HepG2 (cell line): ENCODE data around the gene TMEM106B. TPM values are rescaled to one million over a fixed set of nuclear protein-coding genes. Genes with fewer than 3 reads are reported as not detected.

Source experiments
- ATAC-seq: fragments of 200-7000 bp; cut with Tn5 transposase; 3 replicates; pipeline ENCODE4 v1.9.1; 2020; ENCODE audit warnings: mild to moderate bottlenecking, moderate library complexity
- BruUV-seq: library from RNA; stranded (reverse); fragments of 400-500 nt; replicated peaks from 2 replicates; lab custom pipeline; 2021; lab: Mats Ljungman, UMichigan
- CTCF ChIA-PET: fragments of 300-600 bp; formaldehyde crosslinking; extraction: SDS; loops from one replicate; lab custom pipeline; 2021; ENCODE audit warnings: low total read pairs, inconsistent platforms, low intra/inter-chr PET ratio; lab: Yijun Ruan, JAX
- POLR2A ChIA-PET: fragments of 350-600 bp; sonication (Branson Sonifier 250); formaldehyde crosslinking; loops from one replicate; lab custom pipeline; 2020; ENCODE audit warnings: antibody characterized with exemption, inconsistent platforms; lab: Yijun Ruan, JAX
- DNase-seq: peaks from one replicate; pipeline ENCODE4 v3.0.0-alpha.2; 2015; ENCODE audit warnings: low spot score
- FAIRE-seq: peaks from 3 replicates; lab custom pipeline; 2011; peaks lifted over from hg19 to GRCh38; lab: Jason Lieb, UNC
- H2AFZ ChIP-seq: one replicate; pipeline ENCODE4 v1.6.1; 2011; ENCODE audit warnings: low read length, inconsistent platforms
- H3K27ac ChIP-seq: fragments of 300-600 bp; 3 replicates; pipeline ENCODE4 v1.8.0; 2011; ENCODE audit warnings: mixed run types, mild to moderate bottlenecking, mixed read lengths, low read length, inconsistent platforms; ENCODE audit not compliant: insufficient read depth; ENCODE audit errors: extremely low read length
- H3K27me3 ChIP-seq, 2 experiments: fragments of 200-600 bp in 1 of 2; 2 replicates in 1 of 2; 3 replicates in 1 of 2; pipeline versions ENCODE4 v1.6.0 to v1.8.0; 2011; ENCODE audit warnings: low read length in 2 of 2, mild to moderate bottlenecking in 2 of 2, moderate library complexity in 2 of 2, inconsistent platforms in 1 of 2; ENCODE audit not compliant: insufficient read depth in 2 of 2, control insufficient read depth in 1 of 2
- H3K36me3 ChIP-seq, 2 experiments: fragments of 200-600 bp in 1 of 2; replicated peaks in 1 of 2; 2 replicates in 1 of 2; 3 replicates in 1 of 2; pipeline versions ENCODE4 v1.5.1 to v1.8.0; 2011; ENCODE audit warnings: low read length in 2 of 2, inconsistent platforms in 1 of 2; ENCODE audit not compliant: insufficient read depth in 2 of 2, control insufficient read depth in 1 of 2
- H3K4me1 ChIP-seq: 2 replicates; pipeline ENCODE4 v1.5.1; 2012; ENCODE audit warnings: low read length, inconsistent platforms; ENCODE audit not compliant: insufficient read depth
- H3K4me2 ChIP-seq: 2 replicates; pipeline ENCODE4 v1.6.0; 2011; ENCODE audit warnings: low read depth, low read length, inconsistent platforms
- H3K4me3 ChIP-seq, 3 experiments: fragments of 200-600 bp in 1 of 3; sonication (generic), shearing (Covaris generic) in 1 of 3; replicated peaks in 1 of 3; 2 replicates each; pipeline ENCODE4 v1.5.1; 2011 to 2016; ENCODE audit warnings: low read length in 3 of 3, inconsistent platforms in 2 of 3, low read depth in 2 of 3, mild to moderate bottlenecking in 2 of 3, control low read depth in 1 of 3, mixed read lengths in 1 of 3; ENCODE audit not compliant: insufficient read depth in 1 of 3
- H3K79me2 ChIP-seq: one replicate; pipeline ENCODE4 v1.6.1; 2011; ENCODE audit warnings: low read length, inconsistent platforms; ENCODE audit not compliant: insufficient read depth
- H3K9ac ChIP-seq: 2 replicates; pipeline ENCODE4 v1.6.0; 2011; ENCODE audit warnings: mild to moderate bottlenecking, low read depth, low read length, inconsistent platforms; ENCODE audit not compliant: insufficient read depth
- H3K9me3 ChIP-seq: 2 replicates; pipeline ENCODE4 v1.5.1; 2012; ENCODE audit warnings: mild to moderate bottlenecking, low read length
- H4K20me1 ChIP-seq: 2 replicates; pipeline ENCODE4 v1.6.0; 2011; ENCODE audit warnings: inconsistent platforms, mild to moderate bottlenecking, low read length, moderate library complexity; ENCODE audit not compliant: insufficient read depth
- CREM ChIP-seq, 2 experiments: sonication (generic) in 1 of 2; formaldehyde crosslinking in 1 of 2; IDR thresholded peaks; 2 replicates each; pipeline versions ENCODE4 v1.4.0 to v1.6.1; 2016 to 2020; ENCODE audit warnings: antibody characterized with exemption in 1 of 2, mild to moderate bottlenecking in 1 of 2, missing genetic modification reagents in 1 of 2
- CTCF ChIP-seq: sonication (generic); formaldehyde crosslinking; IDR thresholded peaks from 2 replicates; pipeline ENCODE4 v1.5.0; 2020; ENCODE audit warnings: mild to moderate bottlenecking, missing genetic modification reagents, moderate library complexity
- DRAP1 ChIP-seq: IDR thresholded peaks from 2 replicates; pipeline ENCODE4 v1.6.1; 2016; ENCODE audit warnings: missing genetic modification reagents, missing compliant biosample characterization
- ETV6 ChIP-seq: sonication (generic); formaldehyde crosslinking; conservative IDR thresholded peaks from 2 replicates; pipeline ENCODE4 v1.4.0; 2020; ENCODE audit warnings: missing genetic modification reagents
- KDM6A ChIP-seq: IDR thresholded peaks from 2 replicates; pipeline ENCODE4 v1.6.1; 2016; ENCODE audit warnings: low read depth
- MAX ChIP-seq: IDR thresholded peaks from 2 replicates; pipeline ENCODE4 v1.6.1; 2012; ENCODE audit warnings: inconsistent platforms
- MED13 ChIP-seq: sonication (generic); formaldehyde crosslinking; IDR thresholded peaks from 2 replicates; pipeline ENCODE4 v1.5.0; 2020; ENCODE audit warnings: missing genetic modification reagents
- MEF2D ChIP-seq: sonication (generic); formaldehyde crosslinking; IDR thresholded peaks from 2 replicates; pipeline ENCODE4 v1.5.1; 2020; ENCODE audit warnings: mild to moderate bottlenecking, missing genetic modification reagents
- PAX8 ChIP-seq: sonication (generic); formaldehyde crosslinking; IDR thresholded peaks from 2 replicates; pipeline ENCODE4 v1.8.0; 2022; ENCODE audit warnings: mild to moderate bottlenecking, missing genetic modification reagents, borderline replicate concordance
- SALL1 ChIP-seq: sonication (generic); formaldehyde crosslinking; IDR thresholded peaks from 2 replicates; pipeline ENCODE4 v1.8.0; 2022; ENCODE audit warnings: mild to moderate bottlenecking, missing genetic modification reagents
- SMC3 ChIP-seq: IDR thresholded peaks from 2 replicates; pipeline ENCODE4 v1.6.1; 2011; ENCODE audit warnings: low read length, improper control_type of control experiment
- STAG1 ChIP-seq: sonication (generic); formaldehyde crosslinking; IDR thresholded peaks from 2 replicates; pipeline ENCODE4 v1.4.0; 2020; ENCODE audit warnings: missing genetic modification reagents
- ZFAT ChIP-seq: sonication (generic); formaldehyde crosslinking; conservative IDR thresholded peaks from 2 replicates; pipeline ENCODE4 v1.8.1; 2023; ENCODE audit warnings: missing genetic modification reagents, inconsistent platforms
- ZNF12 ChIP-seq: sonication (generic); formaldehyde crosslinking; IDR thresholded peaks from 2 replicates; pipeline ENCODE4 v1.5.0; 2020; ENCODE audit warnings: missing genetic modification reagents
- ZNF234 ChIP-seq: sonication (generic); formaldehyde crosslinking; conservative IDR thresholded peaks from 2 replicates; pipeline ENCODE4 v1.5.1; 2020; ENCODE audit warnings: mild to moderate bottlenecking, missing genetic modification reagents
- ZNF468 ChIP-seq: sonication (generic); formaldehyde crosslinking; IDR thresholded peaks from 2 replicates; pipeline ENCODE4 v1.8.0; 2022; ENCODE audit warnings: mild to moderate bottlenecking, moderate library complexity, missing genetic modification reagents
- ZNF576 ChIP-seq: sonication (generic); formaldehyde crosslinking; IDR thresholded peaks from 2 replicates; pipeline ENCODE4 v1.4.0; 2020; ENCODE audit warnings: mild to moderate bottlenecking, missing genetic modification reagents
- WGBS: methylation state at CpG from one replicate; pipeline ENCODE4 v1.1.6; 2017; ENCODE audit warnings: low lambda C conversion rate; 5-methylcytosine and 5-hydroxymethylcytosine counted together
- in situ Hi-C: cut with HindIII; loops from 2 replicates; pipeline ENCODE4 v1.10.0; 2017; ENCODE audit warnings: low pct_unique_long_range_greater_than_20kb; ENCODE audit not compliant: extremely low pct_ligation_motif_present
- intact Hi-C: fragments of 100-400 bp; cut with micrococcal nuclease; formaldehyde crosslinking; loops from one replicate; pipeline ENCODE4 v1.10.0; 2022; ENCODE audit not compliant: unreplicated experiment
- polyA plus RNA-seq, 8 experiments: library from polyadenylated mRNA; depleted of rRNA in 3 of 8; stranded (reverse) in 7 of 8; unstranded in 1 of 8; fragments of >200 nt; fragmentation: Illumina TruSeq in 4 of 8; extraction: Trizol in 4 of 8; gene quantifications; 2 replicates each; pipeline versions ENCODE4 v1.2.1 to v1.2.3, GENCODE V29; 2011 to 2016; ENCODE audit warnings: low read depth in 4 of 8, missing spikeins in 1 of 8, mixed read lengths in 1 of 8; ENCODE audit not compliant: insufficient read depth in 1 of 8
- total RNA-seq, 5 experiments: library from RNA; depleted of rRNA; stranded (reverse); fragments of >200 nt; fragmentation: Illumina TruSeq; extraction: Trizol; gene quantifications; 2 replicates each; pipeline ENCODE4 v1.2.3, GENCODE V29; 2016; ENCODE audit warnings: low read depth in 1 of 5

TMEM106B gene
- total and polyA plus RNA-seq, 2 of the 13 experiments (the other 11 are each of a cell fraction or from before 2014, with no cell fraction given), result 16.8 to 25.1 TPM

- no TSS peak for BruUV-seq
Measured at GRCh38 chr7:12291870-12292269, 80.8 kb downstream of the TMEM106B start.

More at GRCh38 chr7:12291870-12292269, 80.8 kb downstream of the TMEM106B start:
- CTCF ChIA-PET, result interaction anchor here (1.3 kb wide), 1 partner anchor 224 kb away, joined by 11 read pairs; no protein-coding TSS in a partner anchor
- peak; percentile 47; the same call in 2 of the 3 replicates for ATAC-seq
- Histone ChIP-seq H4K20me1 (no peaks in the 10 kb centered on the region), H3K4me2 (no peak overlapping the region), H3K27ac (no peak overlapping the region), H3K79me2 (no peaks in the 10 kb centered on the region), H3K9me3 (peaks cover 19% of the 10 kb centered on the region), H3K27me3 (no peaks in the 10 kb centered on the region), H3K36me3 (no peaks in the 10 kb centered on the region), H3K4me3 (no peak overlapping the region), H3K9ac (no peak overlapping the region), H2AFZ (no peak overlapping the region)
- in situ Hi-C loops (no loop called here), intact Hi-C loops (loop anchor here (1.0 kb wide), 1 partner anchor 225 kb away; no protein-coding TSS in a partner anchor)
- POLR2A ChIA-PET, result no interaction called here
- no peak for FAIRE-seq
- DNase-seq, result peak; percentile 6
- TF ChIP-seq STAG1 (CRISPR knock-in tag), result peak; percentile 39
- TF ChIP-seq SALL1 (CRISPR knock-in tag), result no peak
- TF ChIP-seq MEF2D (CRISPR knock-in tag), result no peak
- no peak for TF ChIP-seq PAX8 (CRISPR knock-in tag)
- no peak for TF ChIP-seq MAX
- no peak for TF ChIP-seq ZNF12 (CRISPR knock-in tag)
- peak; percentile 35; the same call in 1 of the 2 replicates for TF ChIP-seq CTCF (CRISPR knock-in tag)
- TF ChIP-seq SMC3, result peak; percentile 36; the same call in 1 of the 2 replicates
- TF ChIP-seq ZNF234 (CRISPR knock-in tag), result no peak
- TF ChIP-seq CREM (IDR thresholded peaks at IDR 0.05), result no peak
- no peak for TF ChIP-seq CREM (CRISPR knock-in tag; IDR thresholded peaks at IDR 0.05)
- no peak for TF ChIP-seq KDM6A
- TF ChIP-seq ZFAT (CRISPR knock-in tag), result no peak
- no peak for TF ChIP-seq ETV6 (CRISPR knock-in tag)
- TF ChIP-seq MED13 (CRISPR knock-in tag), result no peak
- TF ChIP-seq ZNF576 (CRISPR knock-in tag), result peak; percentile 77; the same call in 1 of the 2 replicates
- TF ChIP-seq DRAP1 (CRISPR knock-in tag), result no peak
- TF ChIP-seq ZNF468 (CRISPR knock-in tag), result no peak
- TF ChIP-seq, all 625 proteins: peak for 4
- H3K4me1 ChIP-seq, result no peaks in the 10 kb centered on the region
- WGBS, result 0% methylated on average over 1 of the region's 1 CpG
